Measurements from ENCODE around the gene SRRM2.

SRRM2 gene

DNA sequence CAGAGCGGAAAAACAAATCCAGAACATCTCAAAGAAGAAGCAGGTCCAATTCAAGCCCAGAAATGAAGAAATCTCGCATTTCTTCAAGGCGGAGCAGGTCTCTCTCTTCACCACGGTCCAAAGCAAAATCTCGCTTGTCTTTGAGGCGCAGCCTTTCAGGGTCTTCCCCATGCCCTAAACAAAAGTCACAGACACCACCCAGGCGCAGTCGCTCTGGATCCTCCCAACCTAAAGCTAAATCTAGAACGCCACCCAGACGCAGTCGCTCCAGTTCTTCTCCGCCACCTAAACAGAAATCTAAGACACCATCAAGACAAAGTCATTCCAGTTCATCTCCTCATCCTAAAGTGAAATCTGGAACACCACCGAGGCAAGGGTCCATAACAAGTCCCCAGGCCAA is 10.3 kb downstream of the SRRM2 start:
- no peak for DNase-seq (ENCODE audit: low spot score)

DNA sequence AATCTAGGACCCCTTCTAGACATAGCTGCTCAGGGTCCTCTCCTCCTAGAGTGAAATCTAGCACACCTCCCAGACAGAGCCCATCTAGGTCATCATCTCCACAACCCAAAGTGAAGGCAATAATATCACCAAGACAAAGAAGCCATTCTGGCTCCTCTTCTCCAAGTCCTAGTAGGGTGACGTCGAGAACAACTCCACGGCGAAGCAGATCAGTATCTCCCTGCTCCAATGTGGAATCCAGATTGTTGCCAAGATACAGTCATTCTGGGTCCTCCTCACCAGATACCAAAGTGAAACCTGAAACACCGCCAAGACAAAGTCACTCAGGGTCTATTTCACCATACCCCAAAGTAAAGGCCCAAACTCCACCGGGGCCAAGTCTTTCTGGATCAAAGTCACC is 10.7 kb downstream of the SRRM2 start:
- no peak for DNase-seq (ENCODE audit: low spot score)

DNA sequence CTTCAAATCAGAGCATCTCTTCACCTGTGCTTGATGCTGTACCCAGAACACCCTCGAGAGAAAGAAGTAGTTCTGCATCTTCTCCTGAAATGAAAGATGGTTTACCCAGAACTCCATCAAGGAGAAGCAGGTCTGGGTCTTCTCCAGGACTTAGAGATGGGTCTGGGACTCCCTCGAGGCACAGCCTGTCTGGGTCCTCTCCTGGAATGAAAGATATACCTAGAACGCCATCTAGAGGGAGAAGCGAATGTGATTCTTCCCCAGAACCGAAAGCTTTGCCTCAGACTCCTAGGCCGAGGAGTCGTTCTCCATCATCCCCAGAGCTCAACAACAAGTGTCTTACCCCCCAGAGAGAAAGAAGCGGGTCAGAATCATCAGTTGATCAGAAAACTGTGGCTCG is 12.3 kb downstream of the SRRM2 start:
- no peak for DNase-seq (ENCODE audit: low spot score)

DNA sequence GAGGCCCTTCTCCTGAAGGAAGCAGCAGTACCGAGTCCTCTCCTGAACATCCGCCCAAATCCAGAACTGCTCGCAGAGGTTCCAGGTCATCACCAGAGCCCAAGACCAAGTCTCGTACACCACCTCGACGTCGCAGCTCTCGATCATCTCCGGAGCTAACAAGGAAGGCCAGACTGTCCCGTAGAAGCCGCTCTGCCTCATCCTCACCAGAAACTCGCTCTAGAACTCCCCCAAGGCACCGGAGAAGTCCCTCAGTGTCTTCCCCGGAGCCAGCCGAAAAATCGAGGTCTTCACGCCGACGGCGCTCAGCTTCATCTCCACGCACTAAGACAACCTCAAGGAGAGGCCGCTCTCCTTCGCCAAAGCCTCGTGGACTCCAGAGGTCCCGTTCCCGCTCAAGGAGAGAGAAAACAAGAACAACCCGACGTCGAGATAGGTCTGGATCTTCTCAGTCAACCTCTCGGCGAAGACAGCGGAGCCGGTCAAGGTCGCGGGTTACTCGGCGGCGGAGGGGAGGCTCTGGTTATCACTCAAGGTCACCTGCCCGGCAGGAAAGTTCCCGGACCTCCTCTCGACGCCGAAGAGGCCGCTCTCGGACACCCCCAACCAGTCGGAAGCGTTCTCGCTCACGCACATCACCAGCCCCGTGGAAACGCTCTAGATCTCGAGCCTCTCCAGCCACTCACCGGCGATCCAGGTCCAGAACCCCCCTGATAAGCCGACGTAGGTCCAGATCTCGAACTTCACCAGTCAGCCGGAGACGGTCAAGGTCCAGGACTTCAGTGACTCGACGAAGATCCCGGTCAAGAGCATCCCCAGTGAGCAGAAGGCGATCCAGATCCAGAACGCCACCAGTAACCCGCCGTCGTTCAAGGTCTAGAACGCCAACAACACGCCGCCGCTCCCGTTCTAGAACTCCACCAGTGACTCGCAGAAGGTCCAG is 13.3 kb downstream of the SRRM2 start:
- no peak for DNase-seq (ENCODE audit: low spot score)

DNA sequence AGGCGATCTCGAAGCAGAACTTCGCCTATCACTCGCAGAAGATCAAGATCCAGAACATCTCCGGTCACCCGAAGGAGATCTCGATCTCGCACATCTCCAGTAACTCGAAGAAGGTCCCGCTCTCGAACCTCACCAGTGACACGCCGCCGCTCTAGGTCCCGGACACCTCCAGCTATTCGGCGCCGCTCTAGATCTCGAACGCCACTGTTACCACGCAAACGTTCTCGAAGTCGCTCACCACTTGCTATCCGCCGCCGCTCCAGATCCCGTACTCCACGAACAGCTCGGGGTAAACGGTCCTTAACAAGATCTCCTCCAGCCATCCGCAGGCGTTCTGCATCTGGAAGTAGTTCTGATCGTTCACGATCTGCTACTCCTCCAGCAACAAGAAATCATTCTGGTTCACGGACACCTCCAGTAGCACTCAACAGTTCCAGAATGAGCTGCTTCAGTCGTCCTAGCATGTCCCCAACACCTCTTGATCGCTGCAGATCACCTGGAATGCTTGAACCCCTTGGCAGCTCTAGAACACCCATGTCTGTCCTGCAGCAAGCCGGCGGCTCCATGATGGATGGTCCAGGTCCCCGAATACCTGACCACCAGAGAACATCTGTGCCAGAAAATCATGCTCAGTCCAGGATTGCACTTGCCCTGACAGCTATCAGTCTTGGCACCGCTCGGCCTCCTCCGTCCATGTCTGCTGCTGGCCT is 14.1 kb downstream of the SRRM2 start:
- DNase-seq (ENCODE audit: low spot score): no peak

DNA sequence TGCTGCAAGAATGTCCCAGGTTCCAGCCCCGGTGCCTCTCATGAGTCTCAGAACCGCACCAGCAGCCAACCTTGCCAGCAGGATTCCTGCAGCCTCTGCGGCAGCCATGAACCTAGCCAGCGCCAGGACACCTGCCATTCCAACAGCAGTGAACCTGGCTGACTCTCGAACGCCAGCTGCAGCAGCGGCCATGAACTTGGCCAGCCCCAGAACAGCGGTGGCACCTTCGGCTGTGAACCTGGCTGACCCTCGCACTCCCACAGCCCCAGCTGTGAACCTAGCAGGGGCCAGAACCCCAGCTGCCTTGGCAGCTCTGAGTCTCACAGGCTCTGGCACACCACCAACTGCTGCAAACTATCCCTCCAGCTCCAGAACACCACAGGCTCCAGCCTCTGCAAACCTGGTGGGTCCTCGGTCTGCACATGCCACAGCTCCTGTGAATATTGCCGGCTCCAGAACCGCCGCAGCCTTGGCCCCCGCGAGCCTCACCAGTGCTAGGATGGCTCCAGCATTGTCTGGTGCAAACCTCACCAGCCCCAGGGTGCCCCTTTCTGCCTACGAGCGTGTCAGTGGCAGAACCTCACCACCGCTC is 14.8 kb downstream of the SRRM2 start:
- no peak for DNase-seq (ENCODE audit: low spot score)

GRCh38 chr16:2767891-2768290 is 15.5 kb downstream of the SRRM2 start:
- no peak for DNase-seq (ENCODE audit: low spot score)

DNA sequence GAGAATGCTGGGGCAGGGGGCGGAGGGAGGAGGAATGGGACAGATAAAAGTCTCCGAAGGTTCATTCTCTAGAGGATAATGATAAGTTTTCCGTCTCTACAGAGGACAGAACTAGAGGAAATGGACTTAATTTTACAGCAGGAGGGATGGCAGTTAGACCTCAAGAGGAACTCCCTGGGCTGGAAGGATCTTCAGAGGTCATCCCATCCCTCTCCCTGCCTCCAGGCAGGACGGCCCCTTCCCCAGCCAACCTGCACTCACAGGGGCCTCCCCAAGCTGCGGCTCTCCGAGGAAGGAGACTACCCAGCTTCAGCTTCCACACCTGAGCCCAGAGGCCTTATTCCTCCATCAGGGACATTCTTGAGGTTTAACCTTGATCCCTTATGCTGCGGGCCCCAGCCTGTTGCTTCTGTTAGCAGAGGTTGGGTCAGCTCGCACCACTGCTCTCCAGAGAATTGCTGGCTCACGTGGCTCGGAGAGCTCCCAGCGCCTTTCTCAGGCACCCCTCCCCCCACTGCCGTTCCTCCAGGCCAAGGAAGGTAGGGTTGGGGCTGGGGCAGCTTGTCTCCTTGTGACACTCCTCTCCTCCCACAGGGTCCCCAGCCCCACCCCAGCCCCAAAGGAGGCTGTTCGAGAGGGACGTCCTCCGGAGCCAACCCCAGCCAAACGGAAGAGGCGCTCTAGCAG is 16.1 kb downstream of the SRRM2 start:
- DNase-seq (ENCODE audit: low spot score): no peak

DNA sequence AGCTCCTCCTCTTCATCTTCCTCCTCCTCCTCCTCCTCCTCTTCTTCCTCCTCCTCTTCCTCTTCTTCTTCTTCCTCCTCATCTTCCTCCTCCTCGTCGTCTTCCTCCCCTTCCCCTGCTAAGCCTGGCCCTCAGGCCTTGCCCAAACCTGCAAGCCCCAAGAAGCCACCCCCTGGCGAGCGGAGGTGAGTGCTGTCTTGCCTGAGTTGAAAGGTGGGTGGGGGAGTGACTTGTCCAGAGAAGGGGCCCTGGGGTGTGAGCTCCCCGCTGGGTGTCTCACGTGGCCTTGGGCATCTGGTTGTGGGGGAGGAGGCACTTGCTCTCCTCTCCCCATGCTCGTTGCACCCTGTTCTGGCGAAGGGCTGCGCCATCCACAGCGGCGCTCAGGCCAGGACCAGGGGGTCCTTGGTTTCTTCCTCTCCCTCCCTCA is 16.7 kb downstream of the SRRM2 start:
- DNase-seq (ENCODE audit: low spot score): no peak

DNA sequence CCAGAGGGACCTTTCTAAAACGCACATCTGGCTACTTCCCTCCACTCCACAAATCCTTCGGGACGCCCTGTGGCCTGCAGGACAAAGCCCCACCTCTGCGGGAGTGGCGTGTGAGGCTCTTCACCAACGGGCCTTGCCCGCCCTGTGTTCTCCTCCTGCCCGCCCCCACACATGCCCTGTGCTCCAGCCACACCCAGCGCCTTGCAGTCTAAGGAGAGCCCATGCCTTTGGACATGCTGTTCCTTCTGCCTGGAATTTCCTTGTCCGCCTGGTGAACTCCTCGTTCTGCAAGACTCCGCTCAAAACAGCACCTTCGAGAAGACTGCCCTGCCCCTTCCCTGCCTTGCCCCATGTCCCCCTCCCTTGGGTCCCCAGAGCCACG is 17.2 kb downstream of the SRRM2 start:
- DNase-seq (ENCODE audit: low spot score): no peak

GRCh38 chr16:2770057-2770951 is 17.9 kb downstream of the SRRM2 start:
- no peak for DNase-seq (ENCODE audit: low spot score)

GRCh38 chr16:2771496-2772402 is 19.3 kb downstream of the SRRM2 start:
- no peak for DNase-seq (ENCODE audit: low spot score)

GRCh38 chr16:2773188-2773968 is 20.9 kb downstream of the SRRM2 start:
- no peak for DNase-seq (ENCODE audit: low spot score)

GRCh38 chr16:2774161-2774891 is 21.9 kb downstream of the SRRM2 start:
- DNase-seq (ENCODE audit: low spot score): no peak

- no peak for DNase-seq (ENCODE audit: low spot score)
Measured at GRCh38 chr16:2775131-2775716, 22.8 kb downstream of the SRRM2 start.

DNA sequence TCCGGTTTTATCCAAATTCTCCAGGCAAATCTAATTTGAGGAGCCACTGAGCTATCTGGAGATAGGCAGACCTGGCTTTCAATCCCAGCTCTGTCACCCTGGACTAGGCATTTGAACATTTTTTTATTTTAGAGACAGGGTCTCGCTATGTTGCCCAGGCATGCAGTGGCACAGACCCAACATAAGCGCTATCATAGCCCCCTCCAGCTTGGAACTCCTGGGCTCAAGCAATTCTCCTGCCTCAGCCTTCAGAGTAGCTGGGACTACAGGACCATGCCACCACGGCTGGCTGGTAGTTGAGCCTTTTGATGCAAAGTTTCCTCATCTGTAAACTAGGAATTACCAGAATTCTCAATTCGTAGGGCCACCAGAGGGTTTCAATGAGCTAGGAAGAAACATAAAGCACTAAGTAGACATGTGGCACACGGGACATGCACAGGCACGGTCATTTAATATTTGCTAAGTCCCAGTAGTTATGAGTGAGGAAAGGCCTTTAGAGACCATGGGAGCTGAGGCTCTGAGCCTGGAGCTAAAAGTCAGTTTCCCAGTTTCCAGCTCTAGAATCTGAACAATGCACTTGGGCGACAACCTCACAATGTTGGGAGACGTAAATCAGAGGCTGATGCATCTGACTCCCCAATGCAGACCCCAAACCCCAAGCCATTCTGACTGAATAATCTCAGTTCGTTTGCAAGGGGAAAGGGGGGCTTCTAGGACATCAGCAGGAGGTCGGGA is 23.5 kb downstream of the SRRM2 start:
- DNase-seq (ENCODE audit: low spot score): no peak

DNA sequence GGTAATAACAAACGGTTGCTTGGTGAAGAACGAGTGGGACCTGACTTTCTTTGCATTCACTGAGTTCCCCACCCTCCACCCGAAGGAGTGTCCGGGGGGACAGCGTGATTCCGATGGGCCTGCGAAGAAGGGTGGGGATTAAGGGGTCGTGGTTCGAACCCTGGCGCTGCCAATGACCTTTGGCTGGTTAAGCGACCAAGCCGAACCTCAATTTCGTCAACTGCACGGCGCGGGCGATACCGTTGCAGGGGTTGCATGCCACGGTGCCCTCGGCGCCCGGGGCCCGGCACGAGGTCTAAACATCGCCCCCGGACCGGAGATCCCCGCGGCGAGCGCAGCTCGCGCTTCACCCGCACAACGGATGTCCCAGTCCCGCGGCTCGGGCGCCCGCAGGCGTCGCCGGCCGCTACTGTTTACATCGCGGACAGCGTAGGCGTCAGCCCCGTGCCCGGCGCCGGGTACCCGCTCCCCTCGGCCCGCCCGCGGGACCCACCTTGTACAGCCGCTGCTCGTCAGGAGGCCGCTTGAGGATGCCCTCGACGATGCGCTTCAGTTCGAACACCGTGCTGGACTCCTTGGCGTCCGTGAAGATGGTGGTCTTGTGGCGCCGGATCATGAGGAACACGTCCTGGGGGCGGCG is 24.2 kb downstream of the SRRM2 start:
- no peak for DNase-seq (ENCODE audit: low spot score)

All from HuH-7 (cell line).